HepG2 (cell line): ENCODE data around the gene MXRA8. TPM values are rescaled to one million over a fixed set of nuclear protein-coding genes. Genes with fewer than 3 reads are reported as not detected.
A peak's percentile ranks its signal among the peaks of the same experiment; 100 is the strongest.

Experiments
- ARHGAP35 ChIP-seq: sonication (generic); formaldehyde crosslinking; IDR thresholded peaks from 2 replicates; pipeline ENCODE4 v1.9.0; 2022; ENCODE audit warnings: mild to moderate bottlenecking, inconsistent platforms, moderate library complexity, missing genetic modification reagents, borderline replicate concordance
- BCL6 ChIP-seq: IDR thresholded peaks from 2 replicates; pipeline ENCODE4 v1.6.1; 2016; ENCODE audit warnings: missing genetic modification reagents, missing compliant biosample characterization
- BORCS8-MEF2B ChIP-seq: sonication (generic); formaldehyde crosslinking; IDR thresholded peaks from 2 replicates; pipeline ENCODE4 v1.8.0; 2022; ENCODE audit warnings: mild to moderate bottlenecking, missing genetic modification reagents
- BRD4 ChIP-seq: sonication (generic); formaldehyde crosslinking; IDR thresholded peaks from 2 replicates; pipeline ENCODE4 v1.4.0; 2020; ENCODE audit warnings: missing genetic modification reagents
- CREB1 ChIP-seq, 2 experiments: fragments of 450-650 bp in 1 of 2; IDR thresholded peaks; 2 replicates each; pipeline ENCODE4 v1.6.1; 2016 to 2017; ENCODE audit warnings: control low read depth in 1 of 2, mild to moderate bottlenecking in 1 of 2, missing compliant biosample characterization in 1 of 2, missing genetic modification characterization in 1 of 2
- ELK4 ChIP-seq: sonication (generic); formaldehyde crosslinking; IDR thresholded peaks from 2 replicates; pipeline ENCODE4 v1.9.0; 2021; ENCODE audit warnings: missing genetic modification reagents, borderline replicate concordance
- ETS1 ChIP-seq: sonication (generic); formaldehyde crosslinking; IDR thresholded peaks from 2 replicates; pipeline ENCODE4 v1.4.0; 2020; ENCODE audit warnings: missing genetic modification reagents
- GRHL1 ChIP-seq: sonication (generic); formaldehyde crosslinking; conservative IDR thresholded peaks from 2 replicates; pipeline ENCODE4 v1.8.0; 2022; ENCODE audit warnings: missing genetic modification reagents
- NFATC3 ChIP-seq: sonication (generic); formaldehyde crosslinking; IDR thresholded peaks from 2 replicates; pipeline ENCODE4 v1.5.1; 2020; ENCODE audit warnings: mild to moderate bottlenecking, missing genetic modification reagents
- RBFOX2 ChIP-seq: fragments of 200-400 bp; formaldehyde crosslinking; IDR thresholded peaks from 2 replicates; pipeline ENCODE4 v1.6.1; 2017; ENCODE audit warnings: low read depth, mild to moderate bottlenecking, low read length
- RCOR2 ChIP-seq: IDR thresholded peaks from 2 replicates; pipeline ENCODE4 v1.6.1; 2016; ENCODE audit warnings: missing biosample characterization, missing genetic modification reagents
- SIX4 ChIP-seq: sonication (generic); formaldehyde crosslinking; IDR thresholded peaks from 2 replicates; pipeline ENCODE4 v1.4.0; 2020; ENCODE audit warnings: missing genetic modification reagents
- YY1 ChIP-seq: IDR thresholded peaks from 2 replicates; pipeline ENCODE4 v1.6.1; 2011; ENCODE audit warnings: low read length, low read depth, moderate library complexity, mild to moderate bottlenecking; ENCODE audit not compliant: insufficient read depth, insufficient replicate concordance
- ZBTB14 ChIP-seq: sonication (generic); formaldehyde crosslinking; IDR thresholded peaks from 2 replicates; pipeline ENCODE4 v1.4.0; 2020; ENCODE audit warnings: missing genetic modification reagents
- ZHX1 ChIP-seq: sonication (generic); formaldehyde crosslinking; IDR thresholded peaks from 2 replicates; pipeline ENCODE4 v1.8.1; 2022; ENCODE audit warnings: low read depth, mild to moderate bottlenecking, missing genetic modification reagents
- ZNF224 ChIP-seq: sonication (generic); formaldehyde crosslinking; IDR thresholded peaks from 2 replicates; pipeline ENCODE4 v1.5.0; 2020; ENCODE audit warnings: mild to moderate bottlenecking, missing genetic modification reagents
- ZNF432 ChIP-seq: sonication (generic); formaldehyde crosslinking; IDR thresholded peaks from 2 replicates; pipeline ENCODE4 v1.5.0; 2020; ENCODE audit warnings: missing genetic modification reagents, mild to moderate bottlenecking, borderline replicate concordance
- ZNF484 ChIP-seq: sonication (generic); formaldehyde crosslinking; IDR thresholded peaks from 2 replicates; pipeline ENCODE4 v1.5.1; 2020; ENCODE audit warnings: mild to moderate bottlenecking, low read depth, missing genetic modification reagents, borderline replicate concordance
- ZNF740 ChIP-seq: sonication (generic); formaldehyde crosslinking; IDR thresholded peaks from 2 replicates; pipeline ENCODE4 v1.4.0; 2020; ENCODE audit warnings: missing genetic modification reagents
- polyA plus RNA-seq, 8 experiments: library from polyadenylated mRNA; depleted of rRNA in 3 of 8; stranded (reverse) in 7 of 8; unstranded in 1 of 8; fragments of >200 nt; fragmentation: Illumina TruSeq in 4 of 8; extraction: Trizol in 4 of 8; gene quantifications; 2 replicates each; pipeline versions ENCODE4 v1.2.1 to v1.2.3, GENCODE V29; 2011 to 2016; ENCODE audit warnings: low read depth in 4 of 8, missing spikeins in 1 of 8, mixed read lengths in 1 of 8; ENCODE audit not compliant: insufficient read depth in 1 of 8
- total RNA-seq, 5 experiments: library from RNA; depleted of rRNA; stranded (reverse); fragments of >200 nt; fragmentation: Illumina TruSeq; extraction: Trizol; gene quantifications; 2 replicates each; pipeline ENCODE4 v1.2.3, GENCODE V29; 2016; ENCODE audit warnings: low read depth in 1 of 5

Gene MXRA8
- total and polyA plus RNA-seq, 2 of the 13 experiments (the other 11 are each of a cell fraction or from before 2014, with no cell fraction given), result 19.8 to 44.8 TPM

- peak; percentile 52; the same call in 1 of the 2 replicates for TF ChIP-seq ZNF484 (CRISPR knock-in tag)
- peak; percentile 97 for TF ChIP-seq YY1
- peak; percentile 89 for TF ChIP-seq BRD4 (CRISPR knock-in tag)
- 0 out of 2 replicates have a peak, but pooled peaks have one; percentile 26 for TF ChIP-seq ZBTB14 (CRISPR knock-in tag)
- peak; percentile 79; the same call in 1 of the 2 replicates for TF ChIP-seq ZHX1
- TF ChIP-seq SIX4 (CRISPR knock-in tag), result peak; percentile 73
- peak; percentile 100 for TF ChIP-seq RBFOX2
- 0 out of 2 replicates have a peak, but pooled peaks have one; percentile 9 for TF ChIP-seq ZNF740 (CRISPR knock-in tag)
- no peak for TF ChIP-seq ZNF432 (CRISPR knock-in tag)
- TF ChIP-seq GRHL1 (CRISPR knock-in tag), result no peak
- TF ChIP-seq NFATC3 (CRISPR knock-in tag), result no peak; the same call in 1 of the 2 replicates
- peak; percentile 77; the same call in 1 of the 2 replicates for TF ChIP-seq ELK4
- peak; percentile 65; the same call in 1 of the 2 replicates for TF ChIP-seq BORCS8-MEF2B (CRISPR knock-in tag)
- TF ChIP-seq ETS1 (CRISPR knock-in tag), result no peak
- TF ChIP-seq BCL6 (CRISPR knock-in tag), result peak; percentile 50; the same call in 1 of the 2 replicates
- TF ChIP-seq ZNF224, result no peak
- peak; percentile 76 for TF ChIP-seq CREB1 (IDR thresholded peaks at IDR 0.05)
- no peak for TF ChIP-seq CREB1 (CRISPR knock-in tag; IDR thresholded peaks at IDR 0.05)
- TF ChIP-seq ARHGAP35, result peak; percentile 65; the same call in 1 of the 2 replicates
- TF ChIP-seq RCOR2 (CRISPR knock-in tag), result no peak
Measured at GRCh38 chr1:1406821-1407635, 48.7 kb upstream of the MXRA8 start, which contains the start of gene MRPL20 (continued).
